Right atrium auricular region (tissue), 2 donors: ENCODE results near the gene BCAR1. TPM values are rescaled to one million over a fixed set of nuclear protein-coding genes. Genes with fewer than 3 reads are reported as not detected.

Experiments
- DNase-seq: peaks from one replicate; pipeline ENCODE4 v3.0.0-alpha.2; 2019; ENCODE audit warnings: low spot score
- H3K27ac ChIP-seq, 2 donors: fragments of 200-600 bp; sonication (generic); 1 replicate in 1 of 2; 2 replicates in 1 of 2; pipeline ENCODE4 v1.5.1; 2016 to 2019
- H3K27me3 ChIP-seq, 2 donors: fragments of 200-600 bp; sonication (generic); one replicate each; pipeline versions ENCODE4 v1.5.1 to v1.6.0; 2017 to 2019
- H3K36me3 ChIP-seq: fragments of 200-600 bp; sonication (generic); one replicate; pipeline ENCODE4 v1.5.1; 2016
- H3K4me1 ChIP-seq, 2 donors: fragments of 200-600 bp; sonication (generic); one replicate each; pipeline versions ENCODE4 v1.5.1 to v1.6.0; 2017 to 2019
- H3K4me3 ChIP-seq, 2 donors: fragments of 200-600 bp; sonication (generic); 1 replicate in 1 of 2; 2 replicates in 1 of 2; pipeline ENCODE4 v1.5.1; 2017 to 2019; ENCODE audit warnings: mild to moderate bottlenecking in 1 of 2, moderate library complexity in 1 of 2
- H3K9me3 ChIP-seq, 2 donors: fragments of 200-600 bp; sonication (generic); one replicate each; pipeline ENCODE4 v1.5.1; 2019
- CTCF ChIP-seq, 2 donors: fragments of 200-600 bp; sonication (generic); IDR thresholded peaks; one replicate each; pipeline ENCODE4 v1.5.1; 2019; ENCODE audit warnings: antibody characterized with exemption in 2 of 2
- total RNA-seq, 2 donors: library from RNA; depleted of rRNA; stranded (reverse); fragments of >200 nt; gene quantifications; one replicate each; pipeline ENCODE4 v1.1.0, GENCODE V29; 2016

BCAR1 gene
- total RNA-seq, 2 donors from 2014 or later = 58.0 to 88.2 TPM

- Histone ChIP-seq H3K27me3 (no peaks in the 10 kb centered on the region), H3K36me3 (no peaks in the 10 kb centered on the region), H3K4me3 (no peak overlapping the region), H3K9me3 (no peaks in the 10 kb centered on the region), H3K27ac (no peak overlapping the region), H3K4me1 (peaks cover 0 to 6% of the 10 kb centered on the region in 2 donors)
- TF ChIP-seq CTCF (IDR thresholded peaks at IDR 0.05) = no peak
- DNase-seq = no peak
Observed at GRCh38 chr16:75222271-75222783, 29.1 kb downstream of the BCAR1 start.

DNA sequence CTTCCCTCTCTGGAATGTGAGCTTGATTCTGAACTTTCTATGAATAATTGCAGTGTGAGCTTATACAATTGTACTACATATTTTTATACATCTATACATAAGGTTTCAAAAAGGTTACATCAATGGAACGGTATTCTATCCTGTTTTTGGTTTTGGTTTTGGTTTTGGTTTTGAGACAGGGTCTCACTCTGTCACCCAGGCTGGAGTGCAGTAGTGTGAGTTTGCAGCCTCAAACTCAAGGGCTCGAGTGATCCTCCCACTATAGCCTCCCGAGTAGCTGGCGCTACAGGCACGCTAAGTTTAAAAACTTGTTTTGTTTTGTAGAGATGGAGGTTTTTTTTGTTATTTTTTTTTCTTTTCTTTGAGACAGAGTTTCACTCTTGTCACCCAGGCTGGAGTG, 31.6 kb downstream of the BCAR1 start:
- TF ChIP-seq CTCF (IDR thresholded peaks at IDR 0.05) = no peak

DNA sequence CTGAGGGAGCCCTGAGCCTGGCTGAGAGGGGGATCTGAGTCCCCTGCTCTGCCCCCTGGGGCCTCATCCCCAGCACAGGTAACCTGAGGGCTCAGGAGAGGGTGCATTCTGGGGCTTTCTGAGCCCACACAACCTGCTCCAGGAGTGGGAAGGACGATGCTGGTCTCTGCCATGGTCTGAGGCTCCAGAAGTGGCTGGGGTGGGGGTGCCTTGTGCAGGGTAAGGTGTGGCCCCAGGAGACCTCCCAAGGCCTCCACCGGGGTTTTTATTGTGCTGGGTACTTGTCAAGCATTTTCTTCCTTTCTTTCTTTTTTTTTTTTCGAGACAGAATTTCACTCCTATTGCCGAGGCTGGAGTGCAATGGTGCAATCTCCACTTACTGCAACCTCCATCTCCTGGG, 32.3 kb downstream of the BCAR1 start:
- TF ChIP-seq CTCF (IDR thresholded peaks at IDR 0.05) = no peak
- Histone ChIP-seq H3K27me3 (no peaks in the 10 kb centered on the region), H3K36me3 (no peaks in the 10 kb centered on the region), H3K9me3 (no peaks in the 10 kb centered on the region), H3K27ac (no peak overlapping the region), H3K4me3 (no peak overlapping the region), H3K4me1 (no peaks in the 10 kb centered on the region)
- DNase-seq = no peak

More for the DNA sequence above, 31.6 kb downstream of the BCAR1 start:
- Histone ChIP-seq H3K4me1 (no peaks in the 10 kb centered on the region), H3K36me3 (no peaks in the 10 kb centered on the region), H3K9me3 (no peaks in the 10 kb centered on the region), H3K27me3 (no peaks in the 10 kb centered on the region), H3K4me3 (no peak overlapping the region), H3K27ac (no peak overlapping the region)
- no peak for DNase-seq

- Histone ChIP-seq H3K9me3 (no peaks in the 10 kb centered on the region), H3K27ac (no peak within 1 kb of the TSS), H3K27me3 (no peaks in the 10 kb centered on the region), H3K4me1 (no peaks in the 10 kb centered on the region), H3K36me3 (no peaks in the 10 kb centered on the region), H3K4me3 (no peak within 1 kb of the TSS)
- no peak for DNase-seq
- TF ChIP-seq CTCF (IDR thresholded peaks at IDR 0.05) = no peak
Observed at GRCh38 chr16:75218256-75219076, 33.0 kb downstream of the BCAR1 start, which contains the start of gene CTRB1. TSS of gene CTRB1 (plus strand) at chr16:75218988. CDS start at chr16:75219008, 20 bp downstream.

- no peak for DNase-seq
Observed at GRCh38 chr16:75217389-75217851, 34.0 kb downstream of the BCAR1 start.

More at GRCh38 chr16:75217389-75217851, 34.0 kb downstream of the BCAR1 start:
- Histone ChIP-seq H3K9me3 (no peaks in the 10 kb centered on the region), H3K27me3 (no peaks in the 10 kb centered on the region), H3K27ac (no peak overlapping the region), H3K4me3 (no peak overlapping the region), H3K4me1 (no peaks in the 10 kb centered on the region), H3K36me3 (no peaks in the 10 kb centered on the region)
- TF ChIP-seq CTCF (IDR thresholded peaks at IDR 0.05) = no peak
